Neural cell (in vitro differentiated cells): ENCODE results near the gene SSTR4. TPM values are rescaled to one million over a fixed set of nuclear protein-coding genes. Genes with fewer than 3 reads are reported as not detected.

Source experiments
- H2AFZ ChIP-seq: fragments of 200-600, 300-800 bp; sonication (generic), shearing (Covaris generic); 2 replicates; pipeline ENCODE4 v1.6.0; 2014; ENCODE audit warnings: low read depth, mild to moderate bottlenecking, antibody characterized with exemption, low read length, moderate library complexity
- H3F3A ChIP-seq: fragments of 200-600 bp; shearing (Covaris generic); 2 replicates; pipeline ENCODE4 v1.6.1; 2016; ENCODE audit warnings: mild to moderate bottlenecking, moderate library complexity, mixed read lengths, antibody characterized with exemption, low read length; ENCODE audit not compliant: insufficient read depth, poor library complexity, severe bottlenecking
- H3K27ac ChIP-seq: fragments of 200-600, 300-800 bp; sonication (generic), shearing (Covaris generic); 2 replicates; pipeline ENCODE4 v1.5.1; 2014; ENCODE audit warnings: mild to moderate bottlenecking, low read length, moderate library complexity
- H3K27me3 ChIP-seq: fragments of 300-800, 200-600 bp; sonication (generic), shearing (Covaris generic); 2 replicates; pipeline ENCODE4 v1.6.0; 2014; ENCODE audit warnings: mild to moderate bottlenecking, low read depth, low read length, moderate library complexity; ENCODE audit not compliant: insufficient read depth
- H3K36me3 ChIP-seq: fragments of 300-800, 200-600 bp; sonication (generic), shearing (Covaris generic); 2 replicates; pipeline ENCODE4 v1.5.1; 2014; ENCODE audit warnings: mild to moderate bottlenecking, antibody characterized with exemption, low read length, moderate library complexity; ENCODE audit not compliant: insufficient read depth
- H3K4me2 ChIP-seq: fragments of 300-800, 200-600 bp; sonication (generic), shearing (Covaris generic); 2 replicates; pipeline ENCODE4 v1.6.0; 2014; ENCODE audit warnings: mild to moderate bottlenecking, low read length
- H3K4me3 ChIP-seq: fragments of 300-800, 200-600 bp; sonication (generic), shearing (Covaris generic); 2 replicates; pipeline ENCODE4 v1.5.1; 2014; ENCODE audit warnings: mild to moderate bottlenecking, low read length, moderate library complexity
- H3K79me2 ChIP-seq: fragments of 200-600 bp; shearing (Covaris generic); replicated peaks from 2 replicates; pipeline ENCODE4 v1.6.0; 2014; ENCODE audit warnings: mild to moderate bottlenecking, low read length, moderate library complexity; ENCODE audit not compliant: insufficient read depth
- H3K9ac ChIP-seq: fragments of 300-800, 200-600 bp; sonication (generic), shearing (Covaris generic); 2 replicates; pipeline ENCODE4 v1.6.1; 2016; ENCODE audit warnings: mild to moderate bottlenecking, low read length, mixed read lengths
- H3K9me2 ChIP-seq: fragments of 200-600 bp; shearing (Covaris generic); 2 replicates; pipeline ENCODE4 v1.6.1; 2016; ENCODE audit warnings: mild to moderate bottlenecking, low read length, mixed read lengths; ENCODE audit not compliant: insufficient read depth
- H3K9me3 ChIP-seq: fragments of 200-600, 300-800 bp; sonication (generic), shearing (Covaris generic); 2 replicates; pipeline ENCODE4 v1.6.1; 2016; ENCODE audit warnings: mild to moderate bottlenecking, mixed run types, low read length, moderate library complexity, mixed read lengths
- H4K20me1 ChIP-seq: fragments of 200-600 bp; shearing (Covaris generic); 2 replicates; pipeline ENCODE4 v1.6.1; 2016; ENCODE audit warnings: mild to moderate bottlenecking, mixed run types; ENCODE audit not compliant: insufficient read depth
- EP300 ChIP-seq: fragments of 450-650 bp; conservative IDR thresholded peaks from 2 replicates; pipeline ENCODE4 v1.6.1; 2014; ENCODE audit warnings: antibody characterized with exemption, mild to moderate bottlenecking, moderate library complexity; ENCODE audit not compliant: poor library complexity, severe bottlenecking
- EZH2 ChIP-seq: fragments of 200-600, 300-800 bp; shearing (Covaris generic), sonication (generic); IDR thresholded peaks from 2 replicates; pipeline ENCODE4 v1.6.1; 2014; ENCODE audit warnings: antibody characterized with exemption, low read length, borderline replicate concordance, mild to moderate bottlenecking; ENCODE audit not compliant: insufficient read depth, poor library complexity, severe bottlenecking
- MXI1 ChIP-seq: fragments of 450-650 bp; conservative IDR thresholded peaks from 2 replicates; pipeline ENCODE4 v1.6.1; 2014; ENCODE audit warnings: antibody characterized with exemption, mild to moderate bottlenecking; ENCODE audit not compliant: poor library complexity, severe bottlenecking
- POLR2AphosphoS5 ChIP-seq: IDR thresholded peaks from 2 replicates; pipeline ENCODE4 v1.6.1; 2012
- RAD21 ChIP-seq: fragments of 450-650 bp; conservative IDR thresholded peaks from 2 replicates; pipeline ENCODE4 v1.6.1; 2014; ENCODE audit warnings: antibody characterized with exemption, mild to moderate bottlenecking, moderate library complexity
- REST ChIP-seq: IDR thresholded peaks from 2 replicates; pipeline ENCODE4 v1.6.1; 2012; ENCODE audit warnings: borderline replicate concordance
- SMC3 ChIP-seq: fragments of 450-650 bp; conservative IDR thresholded peaks from 2 replicates; pipeline ENCODE4 v1.6.1; 2014; ENCODE audit warnings: antibody characterized with exemption, mild to moderate bottlenecking, moderate library complexity; ENCODE audit not compliant: poor library complexity
- TAF1 ChIP-seq: IDR thresholded peaks from 2 replicates; pipeline ENCODE4 v1.6.1; 2012; ENCODE audit warnings: low read depth
- polyA plus RNA-seq: library from polyadenylated mRNA; depleted of rRNA; stranded (reverse); fragments of >200 nt; gene quantifications from 2 replicates; pipeline ENCODE4 v1.2.3, GENCODE V29; 2014
- TF ChIP-seq, protein P1 (sequence below): fragments of 450-650 bp; IDR thresholded peaks from 2 replicates; pipeline ENCODE4 v1.5.1; 2014; ENCODE audit warnings: antibody characterized with exemption, mild to moderate bottlenecking, moderate library complexity; ENCODE audit not compliant: poor library complexity, severe bottlenecking

Gene SSTR4
- polyA plus RNA-seq, 1 donor from 2014 or later = not detected

DNA sequence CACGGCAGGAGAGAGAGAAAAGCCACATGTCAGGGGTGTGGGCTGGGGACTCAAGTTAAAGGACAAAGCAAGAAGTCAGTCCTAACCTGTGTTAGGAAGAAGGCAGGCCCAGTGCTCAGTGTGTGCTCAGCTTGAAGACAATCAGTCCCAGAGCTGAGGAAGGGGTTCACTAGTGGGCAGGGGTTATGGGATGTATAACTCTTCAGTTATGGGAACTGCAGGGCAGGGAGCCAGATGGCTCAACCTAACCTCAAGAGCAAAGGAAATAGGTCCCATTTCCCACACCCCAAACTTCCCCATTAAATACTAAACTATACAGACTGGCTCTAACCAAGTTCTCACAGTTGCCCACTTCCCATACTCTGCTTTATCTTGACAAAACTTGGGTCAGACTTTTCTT lies 7.4 kb upstream of the SSTR4 start:
- Histone ChIP-seq H3K79me2 (no peaks in the 10 kb centered on the region), H4K20me1 (no peaks in the 10 kb centered on the region), H3K27ac (no peak overlapping the region), H3K9me2 (no peaks in the 10 kb centered on the region), H3K4me2 (no peak overlapping the region), H3K4me3 (no peak overlapping the region), H2AFZ (no peak overlapping the region), H3K36me3 (no peaks in the 10 kb centered on the region), H3K27me3 (peaks cover 3% of the 10 kb centered on the region), H3K9ac (no peak overlapping the region), H3K9me3 (no peaks in the 10 kb centered on the region), H3F3A (peaks cover 7% of the 10 kb centered on the region)
- TF ChIP-seq RAD21 = no peak
- TF ChIP-seq POLR2AphosphoS5 = no peak
- no peak for TF ChIP-seq EZH2

DNA sequence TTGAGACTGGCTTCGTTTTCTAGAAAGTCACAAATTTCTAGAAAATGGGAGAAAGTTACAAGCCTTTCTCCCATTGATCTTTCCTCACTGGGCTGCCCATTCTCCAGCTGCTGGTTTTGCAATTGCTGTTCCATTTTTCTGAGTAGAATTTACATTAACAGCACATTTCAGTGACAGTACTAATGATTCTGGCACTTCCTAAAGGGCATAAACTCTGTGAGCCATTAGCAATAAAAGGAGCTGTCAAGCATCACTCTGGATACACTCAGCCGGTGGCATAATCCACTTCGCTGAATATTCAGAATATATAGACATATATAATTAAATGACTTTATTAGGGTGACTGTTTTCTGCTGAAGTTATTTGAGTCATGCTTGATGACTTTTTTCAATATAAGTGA lies 6.7 kb upstream of the SSTR4 start:
- no peak overlapping the region for H3K4me2 ChIP-seq
- H3K79me2 ChIP-seq = no peaks in the 10 kb centered on the region
- no peak overlapping the region for H3K9ac ChIP-seq
- no peaks in the 10 kb centered on the region for H4K20me1 ChIP-seq
- H2AFZ ChIP-seq = no peak overlapping the region
- peaks cover 7% of the 10 kb centered on the region for H3F3A ChIP-seq
- TF ChIP-seq EZH2 = no peak
- TF ChIP-seq, protein P1, sequence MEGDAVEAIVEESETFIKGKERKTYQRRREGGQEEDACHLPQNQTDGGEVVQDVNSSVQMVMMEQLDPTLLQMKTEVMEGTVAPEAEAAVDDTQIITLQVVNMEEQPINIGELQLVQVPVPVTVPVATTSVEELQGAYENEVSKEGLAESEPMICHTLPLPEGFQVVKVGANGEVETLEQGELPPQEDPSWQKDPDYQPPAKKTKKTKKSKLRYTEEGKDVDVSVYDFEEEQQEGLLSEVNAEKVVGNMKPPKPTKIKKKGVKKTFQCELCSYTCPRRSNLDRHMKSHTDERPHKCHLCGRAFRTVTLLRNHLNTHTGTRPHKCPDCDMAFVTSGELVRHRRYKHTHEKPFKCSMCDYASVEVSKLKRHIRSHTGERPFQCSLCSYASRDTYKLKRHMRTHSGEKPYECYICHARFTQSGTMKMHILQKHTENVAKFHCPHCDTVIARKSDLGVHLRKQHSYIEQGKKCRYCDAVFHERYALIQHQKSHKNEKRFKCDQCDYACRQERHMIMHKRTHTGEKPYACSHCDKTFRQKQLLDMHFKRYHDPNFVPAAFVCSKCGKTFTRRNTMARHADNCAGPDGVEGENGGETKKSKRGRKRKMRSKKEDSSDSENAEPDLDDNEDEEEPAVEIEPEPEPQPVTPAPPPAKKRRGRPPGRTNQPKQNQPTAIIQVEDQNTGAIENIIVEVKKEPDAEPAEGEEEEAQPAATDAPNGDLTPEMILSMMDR = no peak
- TF ChIP-seq REST = peak; percentile 54
- no peak for TF ChIP-seq TAF1
- no peak for TF ChIP-seq SMC3
- TF ChIP-seq POLR2AphosphoS5 = peak; percentile 54
- peak; percentile 88 for TF ChIP-seq EP300
- H3K9me2 ChIP-seq = no peaks in the 10 kb centered on the region
- no peaks in the 10 kb centered on the region for H3K9me3 ChIP-seq
- H3K4me3 ChIP-seq = peak overlapping the region; percentile 21
- peaks cover 3% of the 10 kb centered on the region for H3K27me3 ChIP-seq
- H3K36me3 ChIP-seq = no peaks in the 10 kb centered on the region
- H3K27ac ChIP-seq = peak overlapping the region; percentile 22

- no peaks in the 10 kb centered on the region for H3K36me3 ChIP-seq
- peaks cover 7% of the 10 kb centered on the region for H3F3A ChIP-seq
- H3K79me2 ChIP-seq = no peaks in the 10 kb centered on the region
Observed at GRCh38 chr20:23029324-23029723, 5.8 kb upstream of the SSTR4 start.

More at GRCh38 chr20:23029324-23029723, 5.8 kb upstream of the SSTR4 start:
- H4K20me1 ChIP-seq = no peaks in the 10 kb centered on the region
- H3K9me3 ChIP-seq = no peaks in the 10 kb centered on the region
- H3K4me2 ChIP-seq = no peak overlapping the region
- no peak for TF ChIP-seq SMC3
- no peak for TF ChIP-seq MXI1
- TF ChIP-seq TAF1 = no peak
- TF ChIP-seq EZH2 = no peak
- no peak for TF ChIP-seq POLR2AphosphoS5
- TF ChIP-seq, protein P1 = no peak
- no peak for TF ChIP-seq EP300
- TF ChIP-seq RAD21 = no peak
- TF ChIP-seq REST = no peak
- no peak overlapping the region for H2AFZ ChIP-seq
- H3K9me2 ChIP-seq = no peaks in the 10 kb centered on the region
- no peak overlapping the region for H3K9ac ChIP-seq
- H3K27me3 ChIP-seq = peaks cover 13% of the 10 kb centered on the region
- H3K4me3 ChIP-seq = no peak overlapping the region
- no peak overlapping the region for H3K27ac ChIP-seq
